ENCODE results near the gene FAM180A. TPM values are rescaled to one million over a fixed set of nuclear protein-coding genes. Genes with fewer than 3 reads are reported as not detected.

Gene FAM180A
- total and polyA plus RNA-seq, 3 donors from 2014 or later = 1.5 to 2.7 (median 2.1) TPM

GRCh38 chr7:135690566-135690965 lies 58.0 kb downstream of the FAM180A start:
- Histone ChIP-seq H3K4me1 (peaks cover 6% of the 10 kb centered on the region), H3K27ac (no peak overlapping the region), H3K27me3 (no peaks in the 10 kb centered on the region), H3K36me3 (ENCODE audit: low read depth, missing control alignments) (no peaks in the 10 kb centered on the region), H3K4me3 (no peak overlapping the region), H3K9me3 (no peaks in the 10 kb centered on the region)
- TF ChIP-seq CTCF (IDR thresholded peaks at IDR 0.05) = no peak
- no peak for TF ChIP-seq POLR2A (IDR thresholded peaks at IDR 0.05)
- 92 to 94% methylated on average over 3 of the region's 3 CpGs for WGBS, 2 donors
- intact Hi-C loops (cut with DNase I; ENCODE audit: low total_unique reads) = no loop called here
- DNase-seq = no peak

GRCh38 chr7:135687466-135687865 lies 61.1 kb downstream of the FAM180A start:
- Histone ChIP-seq H3K36me3 (ENCODE audit: low read depth, missing control alignments) (no peaks in the 10 kb centered on the region), H3K4me3 (no peak overlapping the region), H3K27me3 (no peaks in the 10 kb centered on the region), H3K27ac (no peak overlapping the region), H3K9me3 (no peaks in the 10 kb centered on the region), H3K4me1 (no peaks in the 10 kb centered on the region)
- TF ChIP-seq CTCF (IDR thresholded peaks at IDR 0.05) (no peak), POLR2A (IDR thresholded peaks at IDR 0.05) (no peak)
- DNase-seq = no peak
- WGBS, 2 donors = 0 to 12% methylated on average over 1 of the region's 1 CpG
- intact Hi-C loops (cut with DNase I; ENCODE audit: low total_unique reads) = no loop called here

GRCh38 chr7:135685306-135686084 lies 63.1 kb downstream of the FAM180A start:
- 84 to 93% methylated on average over 9 of the region's 9 CpGs for WGBS, 2 donors
- no peaks in the 10 kb centered on the region for H3K4me1 ChIP-seq
- DNase-seq = no peak
- no peaks in the 10 kb centered on the region for H3K36me3 ChIP-seq (ENCODE audit: low read depth, missing control alignments)
- TF ChIP-seq CTCF (IDR thresholded peaks at IDR 0.05) (no peak), POLR2A (IDR thresholded peaks at IDR 0.05) (no peak)
- no peak overlapping the region for H3K4me3 ChIP-seq
- intact Hi-C loops (cut with DNase I; ENCODE audit: low total_unique reads) = no loop called here
- H3K9me3 ChIP-seq = no peaks in the 10 kb centered on the region
- H3K27me3 ChIP-seq = no peaks in the 10 kb centered on the region
- H3K27ac ChIP-seq = no peak overlapping the region

- Histone ChIP-seq H3K4me3 (no peak overlapping the region), H3K27ac (no peak overlapping the region), H3K27me3 (no peaks in the 10 kb centered on the region), H3K36me3 (ENCODE audit: low read depth, missing control alignments) (no peaks in the 10 kb centered on the region), H3K4me1 (no peaks in the 10 kb centered on the region), H3K9me3 (no peaks in the 10 kb centered on the region)
- DNase-seq = no peak
- intact Hi-C loops (cut with DNase I; ENCODE audit: low total_unique reads) = no loop called here
- 70 to 72% methylated on average over 5 of the region's 5 CpGs for WGBS, 2 donors
- TF ChIP-seq CTCF (IDR thresholded peaks at IDR 0.05) (no peak), POLR2A (IDR thresholded peaks at IDR 0.05) (no peak)
These were observed 63.9 kb downstream of the FAM180A start for GRCh38 chr7:135684699-135685098.

GRCh38 chr7:135684136-135684535 lies 64.5 kb downstream of the FAM180A start:
- Histone ChIP-seq H3K27me3 (no peaks in the 10 kb centered on the region), H3K27ac (no peak overlapping the region), H3K4me3 (no peak overlapping the region), H3K9me3 (no peaks in the 10 kb centered on the region), H3K36me3 (ENCODE audit: low read depth, missing control alignments) (no peaks in the 10 kb centered on the region), H3K4me1 (no peaks in the 10 kb centered on the region)
- DNase-seq = no peak
- no peak for TF ChIP-seq CTCF (IDR thresholded peaks at IDR 0.05)
- no peak for TF ChIP-seq POLR2A (IDR thresholded peaks at IDR 0.05)
- intact Hi-C loops (cut with DNase I; ENCODE audit: low total_unique reads) = no loop called here
- WGBS, 2 donors = 49 to 58% methylated on average over 2 to 3 of the region's 3 CpGs

All from testis (tissue), 3 donors.